Measurements from ENCODE around the gene CACNA1B.
"Not testable (repeated sequence)": the region's sequence is repeated elsewhere in the genome, so short reads cannot be mapped to it uniquely, and the experiment has no call there.

The CACNA1B gene

GRCh38 chr9:138077898-138078540 lies 200.4 kb downstream of the CACNA1B start:
- H3K4me3 ChIP-seq (replicated peaks in 1 of 2; ENCODE audit: low read depth in 2 of 2, low read length in 2 of 2), result no peak overlapping the region
- DNase-seq (ENCODE audit: low read depth in 2 of 2), result no peak
- no peak for TF ChIP-seq CTCF (IDR thresholded peaks at IDR 0.05; ENCODE audit: low read depth, low read length)

DNA sequence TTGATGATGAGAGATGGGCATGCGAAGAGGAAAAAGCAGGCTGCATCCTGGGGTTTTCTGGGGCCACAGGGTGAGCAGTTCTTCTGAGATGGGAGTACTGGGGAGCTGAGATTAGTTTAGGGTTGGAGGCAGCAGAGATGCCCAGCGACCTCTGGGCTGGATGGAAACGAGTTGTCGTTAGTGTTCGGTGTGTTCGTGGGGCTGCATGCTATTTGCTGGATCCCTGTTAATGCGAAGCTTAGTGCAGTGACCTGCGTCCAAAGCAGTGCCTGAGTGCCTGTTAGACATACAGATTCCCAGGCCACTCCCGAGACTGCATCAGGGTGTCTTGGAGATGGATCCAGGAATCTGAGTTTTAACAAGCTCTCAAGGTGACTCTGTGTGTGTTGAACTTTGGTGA lies 201.3 kb downstream of the CACNA1B start:
- DNase-seq (ENCODE audit: low read depth in 2 of 2), result no peak
- no peak overlapping the region for H3K4me3 ChIP-seq (replicated peaks in 1 of 2; ENCODE audit: low read depth in 2 of 2, low read length in 2 of 2)
- no peak for TF ChIP-seq CTCF (IDR thresholded peaks at IDR 0.05; ENCODE audit: low read depth, low read length)

GRCh38 chr9:138080979-138081378 lies 203.4 kb downstream of the CACNA1B start:
- H3K4me3 ChIP-seq (replicated peaks in 1 of 2; ENCODE audit: low read depth in 2 of 2, low read length in 2 of 2), result no peak overlapping the region
- DNase-seq (ENCODE audit: low read depth in 2 of 2), result no peak
- TF ChIP-seq CTCF (IDR thresholded peaks at IDR 0.05; ENCODE audit: low read depth, low read length), result no peak

DNA sequence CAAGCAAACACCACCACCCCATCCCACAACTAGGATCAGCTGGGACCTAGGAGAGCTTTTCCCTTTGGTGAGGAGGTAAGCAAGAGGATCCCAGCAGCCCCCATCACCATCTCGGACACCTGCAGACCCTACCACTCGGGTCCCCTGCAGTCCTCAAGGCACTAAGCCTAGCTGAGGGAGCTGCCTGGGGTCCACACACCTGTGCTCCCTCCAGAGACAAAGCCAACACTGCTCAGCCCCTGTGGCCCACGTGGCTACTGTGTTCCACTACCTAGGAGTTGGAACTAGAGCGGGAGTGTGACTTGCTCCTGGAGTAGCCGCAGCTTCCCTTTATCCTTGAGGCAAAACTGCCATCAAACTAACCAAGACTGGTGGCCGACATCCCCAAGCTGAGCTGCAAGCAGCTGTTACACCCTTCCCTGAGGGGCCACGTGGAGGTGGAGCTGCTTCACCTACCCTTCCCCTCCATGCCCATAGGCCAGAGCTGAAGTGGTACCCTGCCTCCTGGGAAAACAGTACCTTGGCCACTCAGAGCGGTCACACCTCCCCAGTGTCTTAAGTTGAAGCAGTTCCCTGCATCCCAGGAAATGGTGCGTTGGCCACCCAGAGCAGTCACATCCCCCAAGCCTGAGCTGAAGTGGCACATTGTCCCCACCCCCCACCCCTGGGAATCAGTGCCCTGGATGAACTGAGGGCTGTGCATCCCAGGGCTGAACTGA lies 205.5 kb downstream of the CACNA1B start:
- DNase-seq (ENCODE audit: low read depth in 2 of 2), result no peak
- TF ChIP-seq CTCF (IDR thresholded peaks at IDR 0.05; ENCODE audit: low read depth, low read length), result no peak
- H3K4me3 ChIP-seq (replicated peaks in 1 of 2; ENCODE audit: low read depth in 2 of 2, low read length in 2 of 2), result no peak overlapping the region

DNA sequence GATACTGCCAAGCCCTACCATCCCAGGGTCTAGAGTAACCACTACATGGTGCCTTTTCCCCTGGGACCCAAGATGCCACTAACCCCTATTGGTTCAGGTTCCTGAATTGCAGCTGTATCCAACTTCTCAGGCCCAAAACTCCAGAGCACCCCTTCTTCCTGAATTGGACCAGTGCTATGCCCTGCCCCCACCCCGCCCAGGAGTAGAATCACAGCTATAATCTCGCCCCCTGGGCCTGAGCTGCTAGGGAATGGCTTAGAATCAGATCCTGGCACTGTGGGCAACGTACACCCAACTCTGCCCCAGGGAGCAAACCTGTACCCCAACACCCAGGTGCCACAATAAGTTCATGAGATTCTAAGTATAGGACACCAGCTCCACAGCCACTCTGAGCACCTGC lies 206.3 kb downstream of the CACNA1B start:
- no peak for DNase-seq (ENCODE audit: low read depth in 2 of 2)
- no peak overlapping the region for H3K4me3 ChIP-seq (replicated peaks in 1 of 2; ENCODE audit: low read depth in 2 of 2, low read length in 2 of 2)
- TF ChIP-seq CTCF (IDR thresholded peaks at IDR 0.05; ENCODE audit: low read depth, low read length), result no peak

GRCh38 chr9:138085568-138085967 lies 208.0 kb downstream of the CACNA1B start:
- no peak for TF ChIP-seq CTCF (IDR thresholded peaks at IDR 0.05; ENCODE audit: low read depth, low read length)
- DNase-seq (ENCODE audit: low read depth in 2 of 2), result no peak

DNA sequence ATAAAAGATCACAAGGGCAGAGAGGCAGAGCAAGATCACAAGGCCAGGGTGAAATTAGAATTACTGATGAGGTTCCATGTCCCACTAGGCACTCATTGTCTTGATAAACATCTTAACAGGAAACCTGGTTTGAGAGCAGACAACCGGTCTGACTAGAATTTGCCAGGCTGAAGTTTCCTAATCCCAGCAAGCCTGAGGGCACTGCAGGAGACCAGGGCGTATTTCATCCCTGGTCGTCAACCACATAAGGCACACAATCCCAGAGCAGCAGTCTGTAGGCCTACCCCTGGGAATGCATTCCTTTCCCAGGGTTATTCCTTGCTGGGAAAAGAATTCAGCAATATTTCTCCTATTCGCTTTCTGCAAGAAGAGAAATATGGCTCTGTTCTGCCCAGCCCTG lies 214.5 kb downstream of the CACNA1B start:
- not testable (repeated sequence) for H3K4me3 ChIP-seq (replicated peaks in 1 of 2; ENCODE audit: low read depth in 2 of 2, low read length in 2 of 2); DNase-seq (ENCODE audit: low read depth in 2 of 2)

More at GRCh38 chr9:138085568-138085967, 208.0 kb downstream of the CACNA1B start:
- H3K4me3 ChIP-seq (replicated peaks in 1 of 2; ENCODE audit: low read depth in 2 of 2, low read length in 2 of 2), result no peak overlapping the region
